ENCODE results near the gene FICD. TPM values are rescaled to one million over a fixed set of nuclear protein-coding genes. Genes with fewer than 3 reads are reported as not detected.

FICD gene
- total and polyA plus RNA-seq, 9 of the 15 experiments (the other 6 are each of a cell fraction or from before 2014, with no cell fraction given), result 0.88 to 4.5 (median 1.9) TPM

DNA sequence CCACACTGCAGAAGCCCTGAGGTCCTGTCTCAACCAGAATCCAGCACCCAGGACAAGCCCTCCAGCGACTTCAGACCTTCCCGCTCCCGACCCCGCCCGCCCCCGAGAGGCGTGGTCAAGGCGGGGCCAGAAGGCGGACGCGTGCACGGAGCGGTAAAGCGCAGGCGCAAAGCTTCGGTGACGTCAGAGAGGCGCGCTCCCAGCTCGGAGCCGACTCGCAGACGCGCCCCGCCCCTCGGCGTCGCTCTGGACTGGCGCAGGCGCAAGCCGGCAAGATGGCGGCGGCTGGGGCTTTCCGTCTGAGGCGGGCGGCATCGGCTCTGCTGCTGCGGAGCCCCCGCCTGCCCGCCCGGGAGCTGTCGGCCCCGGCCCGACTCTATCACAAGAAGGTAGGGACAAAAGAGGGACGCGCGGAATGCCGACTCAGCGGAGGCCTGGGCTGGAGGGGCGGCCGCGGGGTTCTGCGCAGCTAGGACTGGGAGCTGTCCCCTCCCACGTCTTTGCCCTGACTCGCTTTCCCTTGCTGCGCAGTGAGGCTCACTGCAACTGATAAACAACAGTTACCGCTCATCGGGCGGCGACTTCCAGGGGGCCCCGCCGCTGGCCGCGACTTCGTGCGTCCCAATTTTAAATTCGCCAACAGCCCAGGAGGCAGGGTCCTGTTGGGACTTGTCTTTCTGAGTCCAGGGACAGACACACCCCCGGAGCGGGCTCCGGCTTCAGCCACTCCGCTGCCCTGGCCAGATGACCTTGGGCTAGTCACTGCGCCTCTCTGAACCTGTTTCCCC, 47.5 kb downstream of the FICD start, which contains the start of gene ISCU (continued):
- TF ChIP-seq NCOA4 (IDR thresholded peaks at IDR 0.05; ENCODE audit: partially characterized antibody) (no peak), PHB2 (IDR thresholded peaks at IDR 0.05; ENCODE audit: low read depth) (no peak), DNMT1 (IDR thresholded peaks at IDR 0.05) (no peak), SOX6 (IDR thresholded peaks at IDR 0.05) (no peak), FOXA3 (CRISPR knock-in tag; conservative IDR thresholded peaks at IDR 0.05 in 1 of 2, IDR thresholded peaks at IDR 0.05 in 1 of 2) (peak in 1 of 2 experiments; percentile 1; a peak in 1 of 4 replicates), ETV1 (tag; conservative IDR thresholded peaks at IDR 0.05; ENCODE audit: low read depth) (no peak), FOSL1 (tag; conservative IDR thresholded peaks at IDR 0.05) (no peak; the same call in 1 of the 2 replicates), ZFX (CRISPR knock-in tag; IDR thresholded peaks at IDR 0.05) (peak; percentile 67), EZH2 (IDR thresholded peaks at IDR 0.05; ENCODE audit: borderline replicate concordance, low read depth, low read length) (no peak), KDM4B (IDR thresholded peaks at IDR 0.05; ENCODE audit: borderline replicate concordance in 2 of 2, low read depth in 1 of 2) (no peak), CEBPB (tag; IDR thresholded peaks at IDR 0.05) (no peak), ZNF561 (CRISPR knock-in tag; conservative IDR thresholded peaks at IDR 0.05) (no peak), KAT7 (CRISPR knock-in tag; IDR thresholded peaks at IDR 0.05; ENCODE audit: borderline replicate concordance) (no peak; the same call in 1 of the 2 replicates), SRSF3 (IDR thresholded peaks at IDR 0.05; ENCODE audit: insufficient read depth, low read length) (no peak), RBFOX2 (IDR thresholded peaks at IDR 0.05; ENCODE audit: low read depth, low read length) (peak; percentile 95), ZNF778 (CRISPR knock-in tag; IDR thresholded peaks at IDR 0.05) (no peak), BCL6 (CRISPR knock-in tag; IDR thresholded peaks at IDR 0.05) (no peak), MBD2 (IDR thresholded peaks at IDR 0.05; ENCODE audit: borderline replicate concordance, low read depth) (peak; percentile 24; the same call in 1 of the 2 replicates), HEY1 (CRISPR knock-in tag; IDR thresholded peaks at IDR 0.05; ENCODE audit: borderline replicate concordance) (no peak), COPS2 (conservative IDR thresholded peaks at IDR 0.05) (no peak)
- TF ChIP-seq, protein P1, sequence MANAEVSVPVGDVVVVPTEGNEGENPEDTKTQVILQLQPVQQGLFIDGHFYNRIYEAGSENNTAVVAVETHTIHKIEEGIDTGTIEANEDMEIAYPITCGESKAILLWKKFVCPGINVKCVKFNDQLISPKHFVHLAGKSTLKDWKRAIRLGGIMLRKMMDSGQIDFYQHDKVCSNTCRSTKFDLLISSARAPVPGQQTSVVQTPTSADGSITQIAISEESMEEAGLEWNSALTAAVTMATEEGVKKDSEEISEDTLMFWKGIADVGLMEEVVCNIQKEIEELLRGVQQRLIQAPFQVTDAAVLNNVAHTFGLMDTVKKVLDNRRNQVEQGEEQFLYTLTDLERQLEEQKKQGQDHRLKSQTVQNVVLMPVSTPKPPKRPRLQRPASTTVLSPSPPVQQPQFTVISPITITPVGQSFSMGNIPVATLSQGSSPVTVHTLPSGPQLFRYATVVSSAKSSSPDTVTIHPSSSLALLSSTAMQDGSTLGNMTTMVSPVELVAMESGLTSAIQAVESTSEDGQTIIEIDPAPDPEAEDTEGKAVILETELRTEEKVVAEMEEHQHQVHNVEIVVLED (CRISPR knock-in tag; IDR thresholded peaks at IDR 0.05), result peak; percentile 72
- TF ChIP-seq, protein P2, sequence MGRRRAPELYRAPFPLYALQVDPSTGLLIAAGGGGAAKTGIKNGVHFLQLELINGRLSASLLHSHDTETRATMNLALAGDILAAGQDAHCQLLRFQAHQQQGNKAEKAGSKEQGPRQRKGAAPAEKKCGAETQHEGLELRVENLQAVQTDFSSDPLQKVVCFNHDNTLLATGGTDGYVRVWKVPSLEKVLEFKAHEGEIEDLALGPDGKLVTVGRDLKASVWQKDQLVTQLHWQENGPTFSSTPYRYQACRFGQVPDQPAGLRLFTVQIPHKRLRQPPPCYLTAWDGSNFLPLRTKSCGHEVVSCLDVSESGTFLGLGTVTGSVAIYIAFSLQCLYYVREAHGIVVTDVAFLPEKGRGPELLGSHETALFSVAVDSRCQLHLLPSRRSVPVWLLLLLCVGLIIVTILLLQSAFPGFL (CRISPR knock-in tag; IDR thresholded peaks at IDR 0.05), result no peak
- TF ChIP-seq, protein P3, sequence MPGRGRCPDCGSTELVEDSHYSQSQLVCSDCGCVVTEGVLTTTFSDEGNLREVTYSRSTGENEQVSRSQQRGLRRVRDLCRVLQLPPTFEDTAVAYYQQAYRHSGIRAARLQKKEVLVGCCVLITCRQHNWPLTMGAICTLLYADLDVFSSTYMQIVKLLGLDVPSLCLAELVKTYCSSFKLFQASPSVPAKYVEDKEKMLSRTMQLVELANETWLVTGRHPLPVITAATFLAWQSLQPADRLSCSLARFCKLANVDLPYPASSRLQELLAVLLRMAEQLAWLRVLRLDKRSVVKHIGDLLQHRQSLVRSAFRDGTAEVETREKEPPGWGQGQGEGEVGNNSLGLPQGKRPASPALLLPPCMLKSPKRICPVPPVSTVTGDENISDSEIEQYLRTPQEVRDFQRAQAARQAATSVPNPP (IDR thresholded peaks at IDR 0.05; ENCODE audit: borderline replicate concordance, insufficient read depth, insufficient read length), result no peak
- TF ChIP-seq, protein P4, sequence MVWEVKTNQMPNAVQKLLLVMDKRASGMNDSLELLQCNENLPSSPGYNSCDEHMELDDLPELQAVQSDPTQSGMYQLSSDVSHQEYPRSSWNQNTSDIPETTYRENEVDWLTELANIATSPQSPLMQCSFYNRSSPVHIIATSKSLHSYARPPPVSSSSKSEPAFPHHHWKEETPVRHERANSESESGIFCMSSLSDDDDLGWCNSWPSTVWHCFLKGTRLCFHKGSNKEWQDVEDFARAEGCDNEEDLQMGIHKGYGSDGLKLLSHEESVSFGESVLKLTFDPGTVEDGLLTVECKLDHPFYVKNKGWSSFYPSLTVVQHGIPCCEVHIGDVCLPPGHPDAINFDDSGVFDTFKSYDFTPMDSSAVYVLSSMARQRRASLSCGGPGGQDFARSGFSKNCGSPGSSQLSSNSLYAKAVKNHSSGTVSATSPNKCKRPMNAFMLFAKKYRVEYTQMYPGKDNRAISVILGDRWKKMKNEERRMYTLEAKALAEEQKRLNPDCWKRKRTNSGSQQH (CRISPR knock-in tag; IDR thresholded peaks at IDR 0.05), result no peak

Measured in K562 (cell line).